ENCODE measurements around the gene CAMK2N1. TPM values are rescaled to one million over a fixed set of nuclear protein-coding genes. Genes with fewer than 3 reads are reported as not detected.

Gene CAMK2N1
- total and polyA plus RNA-seq, 2 of the 13 experiments (the other 11 are each of a cell fraction or from before 2014, with no cell fraction given), result 38.0 to 38.6 TPM

DNA sequence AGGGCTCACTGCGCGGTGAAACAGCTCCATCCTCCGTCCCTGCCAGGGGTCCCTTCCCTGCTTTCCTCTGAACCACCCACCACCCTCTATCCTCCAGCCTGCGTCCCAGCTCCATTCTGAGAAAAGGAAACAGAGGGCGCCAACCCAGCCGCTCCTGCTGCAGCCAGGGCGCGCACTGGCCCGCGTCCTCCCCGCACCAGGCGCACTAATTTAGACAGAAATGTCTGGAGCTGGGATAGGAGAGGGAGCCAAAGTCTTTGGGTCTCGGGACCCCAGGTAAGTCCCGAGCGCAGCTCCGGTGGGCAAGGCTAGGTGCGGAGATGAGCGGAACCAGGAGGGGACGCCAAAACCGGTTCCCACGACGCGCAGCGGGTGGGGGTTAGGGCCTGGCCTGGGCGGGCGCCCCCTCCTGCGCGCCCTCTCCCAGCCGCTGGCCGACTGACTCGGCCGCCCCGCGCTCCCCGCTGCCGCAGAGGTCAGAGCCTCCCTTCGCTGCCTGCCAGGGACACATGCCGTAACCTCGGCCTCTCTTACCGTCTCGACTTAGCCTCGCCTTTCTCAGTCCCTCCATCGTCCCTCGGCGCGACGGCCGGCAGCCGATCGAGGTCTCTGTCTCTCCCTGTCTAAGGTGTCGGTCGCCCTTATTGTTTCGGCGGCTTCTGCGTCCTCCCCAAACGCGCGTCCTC, 2.0 kb downstream of the CAMK2N1 start (continued):
- TF ChIP-seq, protein P1, sequence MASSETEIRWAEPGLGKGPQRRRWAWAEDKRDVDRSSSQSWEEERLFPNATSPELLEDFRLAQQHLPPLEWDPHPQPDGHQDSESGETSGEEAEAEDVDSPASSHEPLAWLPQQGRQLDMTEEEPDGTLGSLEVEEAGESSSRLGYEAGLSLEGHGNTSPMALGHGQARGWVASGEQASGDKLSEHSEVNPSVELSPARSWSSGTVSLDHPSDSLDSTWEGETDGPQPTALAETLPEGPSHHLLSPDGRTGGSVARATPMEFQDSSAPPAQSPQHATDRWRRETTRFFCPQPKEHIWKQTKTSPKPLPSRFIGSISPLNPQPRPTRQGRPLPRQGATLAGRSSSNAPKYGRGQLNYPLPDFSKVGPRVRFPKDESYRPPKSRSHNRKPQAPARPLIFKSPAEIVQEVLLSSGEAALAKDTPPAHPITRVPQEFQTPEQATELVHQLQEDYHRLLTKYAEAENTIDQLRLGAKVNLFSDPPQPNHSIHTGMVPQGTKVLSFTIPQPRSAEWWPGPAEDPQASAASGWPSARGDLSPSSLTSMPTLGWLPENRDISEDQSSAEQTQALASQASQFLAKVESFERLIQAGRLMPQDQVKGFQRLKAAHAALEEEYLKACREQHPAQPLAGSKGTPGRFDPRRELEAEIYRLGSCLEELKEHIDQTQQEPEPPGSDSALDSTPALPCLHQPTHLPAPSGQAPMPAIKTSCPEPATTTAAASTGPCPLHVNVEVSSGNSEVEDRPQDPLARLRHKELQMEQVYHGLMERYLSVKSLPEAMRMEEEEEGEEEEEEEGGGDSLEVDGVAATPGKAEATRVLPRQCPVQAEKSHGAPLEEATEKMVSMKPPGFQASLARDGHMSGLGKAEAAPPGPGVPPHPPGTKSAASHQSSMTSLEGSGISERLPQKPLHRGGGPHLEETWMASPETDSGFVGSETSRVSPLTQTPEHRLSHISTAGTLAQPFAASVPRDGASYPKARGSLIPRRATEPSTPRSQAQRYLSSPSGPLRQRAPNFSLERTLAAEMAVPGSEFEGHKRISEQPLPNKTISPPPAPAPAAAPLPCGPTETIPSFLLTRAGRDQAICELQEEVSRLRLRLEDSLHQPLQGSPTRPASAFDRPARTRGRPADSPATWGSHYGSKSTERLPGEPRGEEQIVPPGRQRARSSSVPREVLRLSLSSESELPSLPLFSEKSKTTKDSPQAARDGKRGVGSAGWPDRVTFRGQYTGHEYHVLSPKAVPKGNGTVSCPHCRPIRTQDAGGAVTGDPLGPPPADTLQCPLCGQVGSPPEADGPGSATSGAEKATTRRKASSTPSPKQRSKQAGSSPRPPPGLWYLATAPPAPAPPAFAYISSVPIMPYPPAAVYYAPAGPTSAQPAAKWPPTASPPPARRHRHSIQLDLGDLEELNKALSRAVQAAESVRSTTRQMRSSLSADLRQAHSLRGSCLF (CRISPR knock-in tag; IDR thresholded peaks at IDR 0.05; ENCODE audit: borderline replicate concordance), result no peak
- no peak for TF ChIP-seq ARNTL (CRISPR knock-in tag; IDR thresholded peaks at IDR 0.05)
- no peak for TF ChIP-seq ZNF589 (CRISPR knock-in tag; conservative IDR thresholded peaks at IDR 0.05)
- TF ChIP-seq ZNF550 (CRISPR knock-in tag; IDR thresholded peaks at IDR 0.05; ENCODE audit: borderline replicate concordance), result no peak
- no peak for TF ChIP-seq MTA3 (CRISPR knock-in tag; IDR thresholded peaks at IDR 0.05)
- no peak for TF ChIP-seq HMGA1 (CRISPR knock-in tag; conservative IDR thresholded peaks at IDR 0.05)
- no peak for TF ChIP-seq SIN3B (IDR thresholded peaks at IDR 0.05; ENCODE audit: low read length)
- no peak for TF ChIP-seq ZNF124 (CRISPR knock-in tag; IDR thresholded peaks at IDR 0.05)
- no peak for TF ChIP-seq KDM6A (CRISPR knock-in tag; IDR thresholded peaks at IDR 0.05; ENCODE audit: low read depth)
- no peak for TF ChIP-seq TRIM24 (CRISPR knock-in tag; IDR thresholded peaks at IDR 0.05)
- no peak for TF ChIP-seq NR2F6 (IDR thresholded peaks at IDR 0.05)
- no peak for TF ChIP-seq NR2F6 (CRISPR knock-in tag; IDR thresholded peaks at IDR 0.05)
- no peak for TF ChIP-seq ZNF614 (CRISPR knock-in tag; IDR thresholded peaks at IDR 0.05; ENCODE audit: borderline replicate concordance)
- TF ChIP-seq CSRNP1 (CRISPR knock-in tag; IDR thresholded peaks at IDR 0.05), result no peak
- no peak for TF ChIP-seq ZNF260 (CRISPR knock-in tag; IDR thresholded peaks at IDR 0.05; ENCODE audit: borderline replicate concordance, low read depth)
- TF ChIP-seq, protein P2, sequence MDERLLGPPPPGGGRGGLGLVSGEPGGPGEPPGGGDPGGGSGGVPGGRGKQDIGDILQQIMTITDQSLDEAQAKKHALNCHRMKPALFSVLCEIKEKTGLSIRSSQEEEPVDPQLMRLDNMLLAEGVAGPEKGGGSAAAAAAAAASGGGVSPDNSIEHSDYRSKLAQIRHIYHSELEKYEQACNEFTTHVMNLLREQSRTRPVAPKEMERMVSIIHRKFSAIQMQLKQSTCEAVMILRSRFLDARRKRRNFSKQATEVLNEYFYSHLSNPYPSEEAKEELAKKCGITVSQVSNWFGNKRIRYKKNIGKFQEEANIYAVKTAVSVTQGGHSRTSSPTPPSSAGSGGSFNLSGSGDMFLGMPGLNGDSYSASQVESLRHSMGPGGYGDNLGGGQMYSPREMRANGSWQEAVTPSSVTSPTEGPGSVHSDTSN (CRISPR knock-in tag; IDR thresholded peaks at IDR 0.05), result no peak
- TF ChIP-seq IRX3 (CRISPR knock-in tag; IDR thresholded peaks at IDR 0.05; ENCODE audit: borderline replicate concordance, low read depth), result no peak
- TF ChIP-seq ZNF431 (CRISPR knock-in tag; IDR thresholded peaks at IDR 0.05; ENCODE audit: borderline replicate concordance, low read depth), result no peak
- TF ChIP-seq, protein P3, sequence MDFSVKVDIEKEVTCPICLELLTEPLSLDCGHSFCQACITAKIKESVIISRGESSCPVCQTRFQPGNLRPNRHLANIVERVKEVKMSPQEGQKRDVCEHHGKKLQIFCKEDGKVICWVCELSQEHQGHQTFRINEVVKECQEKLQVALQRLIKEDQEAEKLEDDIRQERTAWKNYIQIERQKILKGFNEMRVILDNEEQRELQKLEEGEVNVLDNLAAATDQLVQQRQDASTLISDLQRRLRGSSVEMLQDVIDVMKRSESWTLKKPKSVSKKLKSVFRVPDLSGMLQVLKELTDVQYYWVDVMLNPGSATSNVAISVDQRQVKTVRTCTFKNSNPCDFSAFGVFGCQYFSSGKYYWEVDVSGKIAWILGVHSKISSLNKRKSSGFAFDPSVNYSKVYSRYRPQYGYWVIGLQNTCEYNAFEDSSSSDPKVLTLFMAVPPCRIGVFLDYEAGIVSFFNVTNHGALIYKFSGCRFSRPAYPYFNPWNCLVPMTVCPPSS (IDR thresholded peaks at IDR 0.05), result no peak
- TF ChIP-seq ZNF510 (CRISPR knock-in tag; IDR thresholded peaks at IDR 0.05; ENCODE audit: low read depth), result no peak
